A673 (cell line): ENCODE data around the gene LYPD4. TPM values are rescaled to one million over a fixed set of nuclear protein-coding genes. Genes with fewer than 3 reads are reported as not detected.

Experiments
- BruUV-seq: library from RNA; stranded (reverse); fragments of 400-500 nt; replicated peaks from 2 replicates; lab custom pipeline; 2021; lab: Mats Ljungman, UMichigan
- CTCF ChIA-PET: fragments of 300-600 bp; sonication (Branson Sonifier 250); formaldehyde crosslinking; loops from one replicate; lab custom pipeline; 2022; ENCODE audit warnings: antibody characterized with exemption; lab: Charles Lee
- POLR2A ChIA-PET: fragments of 300-600 bp; sonication (Branson Sonifier 250); formaldehyde crosslinking; loops from one replicate; lab custom pipeline; 2022; ENCODE audit warnings: antibody characterized with exemption; ENCODE audit not compliant: low non-redundant PET; lab: Charles Lee
- DNase-seq: peaks from one replicate; pipeline ENCODE4 v3.0.0-alpha.2; 2015; ENCODE audit warnings: low spot score
- H3K27ac ChIP-seq: fragments of 200-600 bp; sonication (generic); 2 replicates; pipeline ENCODE4 v1.5.1; 2016; ENCODE audit warnings: mixed run types, low read depth, mild to moderate bottlenecking, mixed read lengths, antibody characterized with exemption, low read length; ENCODE audit not compliant: poor library complexity, severe bottlenecking
- H3K27me3 ChIP-seq: fragments of 200-600 bp; sonication (generic); replicated peaks from 2 replicates; pipeline ENCODE4 v1.6.1; 2017; ENCODE audit warnings: mixed run types, low read depth, mild to moderate bottlenecking, mixed read lengths, antibody characterized with exemption, low read length; ENCODE audit not compliant: insufficient read depth, poor library complexity
- H3K36me3 ChIP-seq: fragments of 200-600 bp; sonication (generic); 2 replicates; pipeline ENCODE4 v1.6.1; 2016; ENCODE audit warnings: mixed run types, mild to moderate bottlenecking, mixed read lengths, antibody characterized with exemption, low read length; ENCODE audit not compliant: insufficient read depth, poor library complexity, severe bottlenecking
- H3K4me1 ChIP-seq: fragments of 200-600 bp; sonication (generic); 2 replicates; pipeline ENCODE4 v1.6.1; 2017; ENCODE audit warnings: mixed run types, mild to moderate bottlenecking, mixed read lengths, antibody characterized with exemption, low read length; ENCODE audit not compliant: insufficient read depth, poor library complexity, severe bottlenecking
- H3K4me3 ChIP-seq: fragments of 200-600 bp; sonication (generic); 2 replicates; pipeline ENCODE4 v1.5.1; 2016; ENCODE audit warnings: low read depth, mixed run types, mild to moderate bottlenecking, mixed read lengths, low read length; ENCODE audit not compliant: poor library complexity, severe bottlenecking
- H3K9me3 ChIP-seq: fragments of 200-600 bp; sonication (generic); 2 replicates; pipeline ENCODE4 v1.6.1; 2016; ENCODE audit warnings: mixed run types, low read depth, mild to moderate bottlenecking, mixed read lengths, antibody characterized with exemption, low read length; ENCODE audit not compliant: poor library complexity, severe bottlenecking
- EZH2 ChIP-seq: fragments of 200-600 bp; sonication (generic); IDR thresholded peaks from 2 replicates; pipeline ENCODE4 v1.6.1; 2017; ENCODE audit warnings: borderline replicate concordance, low read depth, mild to moderate bottlenecking, mixed read lengths, antibody characterized with exemption, low read length; ENCODE audit not compliant: poor library complexity, severe bottlenecking
- intact Hi-C: fragments of 100-400 bp; cut with micrococcal nuclease; formaldehyde crosslinking; loops from one replicate; pipeline ENCODE4 v1.10.0; 2022; ENCODE audit not compliant: unreplicated experiment
- total RNA-seq: library from RNA; stranded (reverse); gene quantifications from 2 replicates; pipeline ENCODE4 v1.2.3, GENCODE V29; 2021
- TF ChIP-seq, protein P1 (sequence below): fragments of 300-800, 200-600 bp; sonication (generic); conservative IDR thresholded peaks from 2 replicates; pipeline ENCODE4 v1.5.1; 2017; ENCODE audit warnings: low read depth, mild to moderate bottlenecking, antibody characterized with exemption, low read length, moderate library complexity, mixed read lengths

LYPD4 gene
- total RNA-seq, 1 experiment from 2014 or later = not detected

DNA sequence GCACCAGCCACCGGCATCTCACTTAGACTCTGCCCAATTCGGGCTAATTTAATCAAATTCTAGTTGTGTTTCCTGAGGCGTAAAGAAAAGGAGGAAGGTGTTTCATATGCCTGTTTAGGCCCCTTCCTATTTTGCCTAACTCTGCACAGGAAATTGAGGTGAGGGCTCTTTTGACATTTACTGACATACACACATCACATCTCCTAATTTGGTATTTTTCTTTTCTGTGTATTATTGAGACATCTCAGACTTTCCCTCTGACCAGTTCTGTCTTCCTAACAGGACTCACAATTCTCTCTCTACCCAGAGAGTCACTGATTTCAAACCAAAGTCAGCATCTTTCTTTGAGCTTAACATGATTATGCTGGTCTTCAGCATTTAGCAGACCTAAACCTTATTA lies 40.1 kb downstream of the LYPD4 start:
- no peaks in the 10 kb centered on the region for H3K4me1 ChIP-seq
- no TSS peak for BruUV-seq
- no peaks in the 10 kb centered on the region for H3K9me3 ChIP-seq
- no peak overlapping the region for H3K27ac ChIP-seq
- intact Hi-C loops = no loop called here
- no peak for DNase-seq
- ChIA-PET POLR2A (no interaction called here), CTCF (interaction anchor here (0.7 kb wide), 1 partner anchor 154 kb away, joined by 5 read pairs; no protein-coding TSS in a partner anchor)
- no peak for TF ChIP-seq EZH2
- TF ChIP-seq, protein P1, sequence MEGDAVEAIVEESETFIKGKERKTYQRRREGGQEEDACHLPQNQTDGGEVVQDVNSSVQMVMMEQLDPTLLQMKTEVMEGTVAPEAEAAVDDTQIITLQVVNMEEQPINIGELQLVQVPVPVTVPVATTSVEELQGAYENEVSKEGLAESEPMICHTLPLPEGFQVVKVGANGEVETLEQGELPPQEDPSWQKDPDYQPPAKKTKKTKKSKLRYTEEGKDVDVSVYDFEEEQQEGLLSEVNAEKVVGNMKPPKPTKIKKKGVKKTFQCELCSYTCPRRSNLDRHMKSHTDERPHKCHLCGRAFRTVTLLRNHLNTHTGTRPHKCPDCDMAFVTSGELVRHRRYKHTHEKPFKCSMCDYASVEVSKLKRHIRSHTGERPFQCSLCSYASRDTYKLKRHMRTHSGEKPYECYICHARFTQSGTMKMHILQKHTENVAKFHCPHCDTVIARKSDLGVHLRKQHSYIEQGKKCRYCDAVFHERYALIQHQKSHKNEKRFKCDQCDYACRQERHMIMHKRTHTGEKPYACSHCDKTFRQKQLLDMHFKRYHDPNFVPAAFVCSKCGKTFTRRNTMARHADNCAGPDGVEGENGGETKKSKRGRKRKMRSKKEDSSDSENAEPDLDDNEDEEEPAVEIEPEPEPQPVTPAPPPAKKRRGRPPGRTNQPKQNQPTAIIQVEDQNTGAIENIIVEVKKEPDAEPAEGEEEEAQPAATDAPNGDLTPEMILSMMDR = no peak
- no peaks in the 10 kb centered on the region for H3K27me3 ChIP-seq
- H3K36me3 ChIP-seq = no peaks in the 10 kb centered on the region
- H3K4me3 ChIP-seq = no peak overlapping the region

DNA sequence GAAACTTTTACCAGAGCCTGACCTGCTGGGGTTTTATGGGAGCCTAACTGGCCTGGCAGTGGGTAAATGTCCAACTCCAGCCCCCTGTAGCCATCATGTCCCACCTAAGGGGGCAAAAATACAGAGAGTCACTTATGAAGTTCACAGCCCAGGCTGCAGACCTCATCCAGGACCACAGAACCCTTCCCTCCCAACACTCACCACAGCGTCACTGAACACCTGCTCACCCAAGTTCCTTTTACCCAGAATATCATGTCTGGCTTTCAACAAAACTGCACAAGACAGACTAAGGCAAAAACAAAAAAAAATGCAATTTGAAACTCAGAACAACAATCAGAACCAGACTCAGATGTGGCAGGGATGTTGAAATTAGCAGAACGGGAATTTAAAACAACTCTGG lies 41.7 kb downstream of the LYPD4 start:
- BruUV-seq = no TSS peak
- TF ChIP-seq, protein P1 = no peak
- no peak for TF ChIP-seq EZH2
- no peak for DNase-seq
- Histone ChIP-seq H3K4me3 (no peak overlapping the region), H3K27ac (peak overlapping the region; percentile 16), H3K36me3 (no peaks in the 10 kb centered on the region), H3K9me3 (no peaks in the 10 kb centered on the region), H3K27me3 (no peaks in the 10 kb centered on the region), H3K4me1 (no peaks in the 10 kb centered on the region)
- intact Hi-C loops = no loop called here
- CTCF ChIA-PET = no interaction called here
- POLR2A ChIA-PET = interaction anchor here (0.7 kb wide), 1 partner anchor 101 kb away, joined by 3 read pairs; no protein-coding TSS in a partner anchor

DNA sequence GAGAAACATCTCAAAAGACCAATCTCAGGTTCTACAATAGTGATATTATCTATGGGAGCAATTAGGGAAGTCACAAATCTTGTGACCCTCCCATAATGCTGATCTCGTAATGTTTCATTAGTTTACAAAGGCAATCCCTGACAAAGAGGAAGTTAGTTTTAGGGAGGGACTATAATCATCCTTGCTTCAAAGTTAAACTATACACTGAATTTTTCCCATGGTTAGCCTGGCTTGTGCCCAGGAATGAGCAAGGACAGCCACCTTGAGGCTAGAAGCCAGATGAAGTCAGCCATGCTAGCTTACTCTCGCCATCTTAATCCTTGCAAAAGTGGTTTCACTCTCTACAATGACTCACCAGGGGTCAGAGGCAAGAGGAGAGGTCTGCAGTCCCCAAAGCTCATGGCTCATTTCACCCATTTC lies 42.7 kb downstream of the LYPD4 start:
- no peaks in the 10 kb centered on the region for H3K4me1 ChIP-seq
- H3K9me3 ChIP-seq = no peaks in the 10 kb centered on the region
- CTCF ChIA-PET = interaction anchor here (0.5 kb wide), 1 partner anchor 129 kb away, joined by 4 read pairs; no protein-coding TSS in a partner anchor
- H3K4me3 ChIP-seq = no peak overlapping the region
- TF ChIP-seq, protein P1 = no peak
- no peak for TF ChIP-seq EZH2
- BruUV-seq = no TSS peak
- DNase-seq = peak; percentile 55
- POLR2A ChIA-PET = no interaction called here
- no peaks in the 10 kb centered on the region for H3K36me3 ChIP-seq
- peak overlapping the region; percentile 16 for H3K27ac ChIP-seq
- intact Hi-C loops = no loop called here
- H3K27me3 ChIP-seq = no peaks in the 10 kb centered on the region
